C4-2B (cell line): ENCODE measurements around the gene MRPL20.

Experiments used
- CTCF ChIP-seq: fragments of 450-650 bp; conservative IDR thresholded peaks from 2 replicates; pipeline ENCODE4 v1.5.1; 2017; ENCODE audit warnings: mild to moderate bottlenecking
- ZFX ChIP-seq: fragments of 450-650 bp; IDR thresholded peaks from 2 replicates; pipeline ENCODE4 v1.6.1; 2017

- TF ChIP-seq CTCF (no peak), ZFX (no peak)
Measured at GRCh38 chr1:1440262-1441001, 33.3 kb upstream of the MRPL20 start.
